NCI-H345 treated with DMSO at 0.1 percent for 48 hours (cell line): ENCODE measurements around the gene AURKA.
"Not testable (repeated sequence)": the region's sequence is repeated elsewhere in the genome, so short reads cannot be mapped to it uniquely, and the experiment has no call there.

Experiments used
- DNase-seq: peaks from one replicate; lab custom pipeline; 2025; ENCODE audit not compliant: unreplicated experiment; lab: John Stamatoyannopoulos, UW

The AURKA gene

DNA sequence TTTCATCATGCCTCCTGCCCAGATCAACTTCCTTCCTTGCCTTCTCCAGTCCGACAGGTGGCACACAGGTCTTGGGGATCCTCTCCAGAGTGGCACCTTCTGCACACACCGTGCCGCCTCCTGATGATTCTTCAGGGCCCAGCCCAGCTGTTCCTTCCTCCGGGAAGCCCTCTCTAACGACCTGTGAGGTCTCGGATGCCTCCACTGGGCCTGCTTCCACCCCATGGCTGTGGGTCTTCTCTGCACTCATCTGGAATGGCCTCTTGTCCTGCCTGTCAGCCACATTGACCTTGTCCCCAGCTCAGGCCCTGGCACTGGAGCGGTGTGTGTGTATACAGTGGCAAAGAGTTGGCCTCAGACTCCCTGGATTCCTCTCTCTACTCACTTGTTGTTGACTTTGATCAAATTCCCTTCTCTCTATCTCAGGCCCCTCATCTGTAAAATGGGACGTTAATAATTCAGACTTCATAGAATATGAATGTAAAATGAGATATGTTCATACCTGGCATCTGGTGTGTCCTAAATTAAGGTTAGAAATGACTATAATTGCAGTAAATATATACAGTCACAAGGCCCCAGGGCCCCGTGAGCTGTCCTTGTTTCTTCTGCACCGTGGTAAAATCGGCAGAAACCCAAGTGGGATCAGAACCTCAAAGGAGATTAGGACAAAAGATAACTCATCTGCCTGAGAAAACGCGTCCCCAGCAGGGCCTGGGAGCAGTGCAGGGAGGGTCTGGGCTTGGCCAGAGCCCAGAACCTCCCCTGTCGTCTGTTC is 31.7 kb downstream of the AURKA start:
- DNase-seq: no peak

DNA sequence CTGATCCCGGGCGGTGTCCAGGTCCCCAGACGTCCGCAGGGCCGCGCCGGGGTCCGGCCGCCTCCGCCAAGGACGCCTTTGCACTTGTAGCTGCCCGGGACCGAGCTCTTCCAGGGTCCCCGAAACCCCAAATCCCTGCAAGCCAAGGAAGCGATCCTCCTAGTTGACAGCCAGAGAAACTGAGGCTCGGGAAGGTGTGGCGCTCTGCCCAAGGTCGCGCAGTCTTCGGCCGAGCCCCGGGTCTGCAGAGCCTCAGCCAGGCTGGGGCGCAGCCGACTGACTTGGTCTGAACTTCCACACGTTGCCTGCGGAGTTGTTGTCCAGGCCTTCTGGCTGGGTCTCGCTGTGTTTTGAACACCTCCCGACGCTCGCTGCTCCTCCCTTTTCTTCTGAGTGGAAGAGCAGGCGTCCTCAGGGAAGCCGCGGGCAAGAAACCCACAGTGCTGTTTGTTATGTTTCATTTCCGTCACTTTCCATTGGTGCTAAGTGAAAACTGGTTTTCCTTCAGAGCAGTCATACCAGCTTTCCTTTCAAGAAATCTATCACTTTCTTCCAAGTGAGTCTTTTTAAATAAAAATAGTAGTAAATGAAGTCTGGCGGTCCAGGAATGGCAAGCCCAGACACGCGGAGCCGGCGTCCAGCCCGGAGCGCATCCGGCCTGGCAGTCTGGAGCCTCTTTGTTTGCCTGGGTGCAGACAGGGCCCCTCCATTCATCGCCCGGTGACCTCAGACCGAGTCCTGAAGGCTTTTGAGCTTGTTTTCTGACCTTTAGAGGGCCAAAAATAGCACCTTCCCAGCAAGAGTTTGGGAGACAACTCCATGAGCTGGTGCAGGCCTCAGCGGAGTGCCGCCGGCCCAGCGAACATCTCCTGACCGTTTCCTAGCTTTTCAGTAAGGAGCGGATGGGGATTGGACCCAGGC is 32.5 kb downstream of the AURKA start:
- peak; percentile 22 for DNase-seq

DNA sequence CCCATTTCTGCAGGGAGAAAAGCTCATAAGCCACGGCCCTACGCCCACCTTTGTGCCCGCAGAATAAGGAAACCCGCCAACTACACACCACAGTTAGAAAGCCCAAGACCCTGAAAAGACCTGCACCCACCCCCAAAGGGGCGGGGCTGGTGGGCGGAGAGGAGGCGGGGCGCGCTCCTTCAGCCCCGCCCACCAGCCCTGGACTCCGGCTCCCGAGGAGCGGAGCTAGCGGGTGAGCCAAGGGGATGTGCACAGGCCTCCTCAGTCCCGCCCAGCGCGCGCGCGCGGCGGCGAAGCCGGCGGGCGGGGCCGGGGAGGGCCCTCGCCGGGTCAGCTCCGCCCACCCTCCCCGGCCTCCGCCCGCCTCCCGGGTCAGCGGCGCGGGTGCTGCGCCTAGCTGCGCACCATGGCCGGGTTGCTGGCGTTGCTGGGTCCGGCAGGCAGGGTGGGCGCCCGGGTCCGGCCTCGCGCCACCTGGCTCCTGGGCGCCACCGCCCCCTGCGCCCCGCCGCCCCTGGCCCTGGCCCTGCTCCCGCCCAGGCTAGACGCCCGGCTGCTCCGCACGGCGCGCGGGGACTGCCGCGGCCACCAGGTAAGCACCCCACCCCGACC is 33.3 kb downstream of the AURKA start, which contains the start of gene FAM210B:
Gene FAM210B (plus strand): TSS at position 375 of the 612 bp plus-strand sequence. CDS start 32 bp downstream, at position 407.
- DNase-seq: peak; percentile 88

DNA sequence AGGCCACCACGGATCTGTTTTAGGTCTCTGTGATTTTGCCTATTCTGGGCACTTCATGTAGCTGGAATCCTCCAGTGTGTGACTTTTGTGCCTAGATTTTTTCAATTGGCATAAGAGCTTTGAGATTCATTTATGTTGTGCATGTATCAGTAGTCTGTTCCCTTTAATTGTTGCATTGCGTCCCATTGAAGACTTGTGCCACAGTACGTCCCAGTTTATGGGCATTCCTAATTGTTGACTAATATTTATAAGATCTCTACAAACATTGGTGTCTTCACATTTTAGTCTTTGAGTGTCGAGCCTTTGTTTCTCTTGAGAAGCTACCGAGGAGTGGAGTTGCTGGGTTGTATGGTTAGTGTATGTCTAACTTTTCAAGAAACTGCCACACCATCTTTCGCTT is 33.9 kb downstream of the AURKA start:
- no peak for DNase-seq

DNA sequence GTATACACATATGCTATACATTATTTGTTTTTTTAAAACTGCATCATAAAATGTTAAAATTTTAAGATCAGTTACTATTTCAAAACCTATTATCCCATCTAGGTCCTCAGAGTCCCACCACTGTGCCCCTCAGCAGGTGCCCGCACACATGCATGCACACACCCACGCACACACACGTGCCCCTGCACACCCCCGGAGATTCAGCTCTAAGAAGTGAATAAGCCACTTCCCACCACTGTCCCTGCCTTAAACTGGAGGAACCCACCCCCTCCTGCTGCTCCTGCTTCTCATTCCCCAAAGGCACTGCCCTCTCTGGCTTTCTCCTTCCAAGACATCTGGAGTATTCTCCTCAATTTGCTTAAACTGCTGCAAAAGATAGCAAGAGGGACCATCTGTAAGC is 38.7 kb downstream of the AURKA start:
- DNase-seq: no peak

DNA sequence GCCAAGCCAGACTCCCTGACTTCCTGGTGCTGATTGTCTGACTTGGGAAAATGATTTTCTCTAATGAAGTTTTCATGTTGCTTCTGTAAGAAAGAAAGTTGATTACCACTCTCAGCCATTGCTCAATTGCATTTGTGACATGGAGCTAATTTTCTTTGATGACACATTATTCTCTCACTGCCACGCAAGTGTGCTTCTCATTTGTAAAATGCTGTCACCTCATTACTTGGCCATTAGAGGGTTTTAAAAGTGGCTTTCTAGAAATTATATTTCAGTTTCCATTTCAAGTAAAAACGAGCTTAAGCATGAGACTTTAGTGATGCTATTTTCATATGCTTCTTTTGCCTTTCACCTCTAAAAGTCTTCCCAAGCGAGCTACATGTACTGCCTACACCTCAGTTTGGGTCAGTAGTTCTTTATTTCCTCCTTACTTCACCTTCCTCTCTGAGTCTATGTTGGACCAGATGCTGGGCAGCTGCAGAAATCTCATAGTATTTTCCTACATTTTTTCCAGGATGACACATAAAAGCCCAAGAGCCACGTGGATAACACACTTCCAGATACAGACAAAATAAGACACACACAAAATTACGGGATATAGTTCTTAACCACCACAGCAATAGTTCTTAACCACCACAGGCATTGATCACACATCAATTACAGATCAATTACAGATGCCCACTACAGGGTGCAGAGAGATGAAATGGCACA is 39.5 kb downstream of the AURKA start:
- DNase-seq: no peak

DNA sequence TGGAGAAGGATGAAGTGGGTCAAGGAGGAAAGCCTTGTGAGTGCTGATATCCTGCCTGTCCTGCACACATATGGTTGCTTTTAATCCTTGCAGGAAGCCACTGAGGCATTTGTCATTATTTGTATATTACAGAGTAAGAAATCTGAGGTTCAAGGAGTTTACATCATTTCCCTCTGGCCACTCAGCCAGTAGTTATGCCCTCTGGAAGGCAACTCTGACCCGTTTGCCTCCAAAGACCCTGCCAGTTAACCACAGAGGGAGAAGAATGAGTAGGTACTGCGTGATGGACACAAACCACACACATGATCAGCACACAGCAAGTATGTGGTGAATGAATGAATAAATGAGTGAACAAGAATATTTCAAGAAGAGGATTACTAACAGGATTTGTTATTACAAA is 41.2 kb downstream of the AURKA start:
- DNase-seq: no peak

DNA sequence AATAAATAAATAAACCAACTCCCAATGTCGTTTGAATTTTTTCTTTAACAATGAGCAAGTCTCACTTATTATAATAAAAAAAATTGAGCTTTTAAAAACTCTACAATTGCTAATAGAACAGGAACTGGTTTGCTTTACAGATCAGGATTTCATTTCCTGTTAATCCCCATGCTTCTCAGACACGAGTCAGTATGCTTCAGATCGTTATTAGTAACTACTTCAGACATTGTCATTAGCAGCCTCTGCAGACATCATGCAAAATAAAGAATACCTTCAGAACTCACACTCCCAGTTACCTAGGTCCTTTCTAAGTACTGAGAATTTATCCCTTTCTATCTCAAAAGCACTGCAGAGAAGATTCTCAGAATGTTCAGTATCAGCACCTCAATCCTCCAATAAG is 43.3 kb downstream of the AURKA start:
- no peak for DNase-seq

DNA sequence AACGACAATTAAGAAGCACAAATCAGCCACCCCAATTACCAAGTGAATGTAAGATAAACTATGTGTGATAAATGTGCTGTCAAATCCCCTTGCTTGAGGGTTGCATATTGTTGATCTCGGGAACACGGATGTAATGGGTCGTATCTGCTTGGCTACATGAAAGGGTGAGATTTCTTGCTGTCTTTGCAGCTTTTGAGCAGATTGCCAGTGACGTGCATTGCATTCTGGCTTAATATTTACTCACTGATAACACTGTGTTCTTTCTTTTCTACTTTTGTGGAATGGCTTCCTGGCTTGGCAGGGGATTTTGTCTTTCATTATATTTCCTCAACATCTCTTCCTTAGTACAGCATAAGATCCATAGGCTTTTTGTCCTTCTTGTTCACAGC is 43.7 kb downstream of the AURKA start:
- no peak for DNase-seq

DNA sequence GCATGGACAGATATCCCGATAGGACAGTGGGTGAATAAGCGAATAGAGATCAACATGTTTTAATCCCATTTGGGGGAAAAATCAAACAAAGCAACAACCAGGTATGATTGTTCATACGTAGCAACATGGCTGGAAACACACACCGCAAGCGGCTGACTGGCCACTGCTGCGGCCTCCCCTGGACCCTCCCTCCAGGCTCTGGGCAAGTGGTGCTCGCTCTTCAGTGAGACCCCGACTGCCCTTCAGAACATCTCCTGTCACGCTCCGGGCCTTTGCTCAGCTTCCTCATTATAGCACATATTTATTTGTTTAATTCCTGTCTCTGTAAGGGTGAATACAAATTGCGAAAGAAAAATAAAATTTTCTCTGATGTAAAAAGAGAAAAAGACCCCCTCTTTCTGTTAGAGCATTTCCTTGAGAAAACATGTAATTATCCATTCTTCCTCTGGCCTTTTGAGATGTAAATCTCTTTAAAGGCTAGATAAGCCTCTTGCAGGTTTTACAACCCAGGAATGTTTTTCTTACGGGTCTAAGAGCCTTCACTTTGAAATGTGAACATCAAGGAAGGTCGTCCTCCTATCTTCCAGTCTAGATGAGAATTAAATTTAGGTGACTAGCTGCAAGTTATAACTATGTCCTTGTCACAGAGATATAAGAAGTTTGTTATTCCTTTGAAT is 44.2 kb downstream of the AURKA start:
- DNase-seq: no peak

DNA sequence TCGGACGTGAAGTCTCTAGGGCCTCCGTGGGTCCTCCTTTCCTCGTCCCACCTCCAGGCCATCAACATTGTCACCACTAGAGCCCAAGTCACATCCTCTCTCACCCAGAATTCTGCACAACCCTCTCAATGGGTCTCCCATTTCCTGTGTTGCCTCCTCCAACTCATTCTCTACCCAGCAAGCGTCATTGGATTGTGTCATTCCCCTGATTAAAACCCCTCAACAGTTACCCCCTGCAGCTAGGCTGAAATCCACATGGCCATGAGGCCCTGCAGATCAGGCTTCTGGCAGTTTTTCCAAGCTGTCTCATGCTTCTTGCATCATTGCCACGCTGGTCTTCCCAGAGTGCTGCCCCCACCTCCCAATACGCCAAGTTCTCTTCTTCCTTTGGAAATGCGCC is 46.1 kb downstream of the AURKA start:
- DNase-seq: no peak

DNA sequence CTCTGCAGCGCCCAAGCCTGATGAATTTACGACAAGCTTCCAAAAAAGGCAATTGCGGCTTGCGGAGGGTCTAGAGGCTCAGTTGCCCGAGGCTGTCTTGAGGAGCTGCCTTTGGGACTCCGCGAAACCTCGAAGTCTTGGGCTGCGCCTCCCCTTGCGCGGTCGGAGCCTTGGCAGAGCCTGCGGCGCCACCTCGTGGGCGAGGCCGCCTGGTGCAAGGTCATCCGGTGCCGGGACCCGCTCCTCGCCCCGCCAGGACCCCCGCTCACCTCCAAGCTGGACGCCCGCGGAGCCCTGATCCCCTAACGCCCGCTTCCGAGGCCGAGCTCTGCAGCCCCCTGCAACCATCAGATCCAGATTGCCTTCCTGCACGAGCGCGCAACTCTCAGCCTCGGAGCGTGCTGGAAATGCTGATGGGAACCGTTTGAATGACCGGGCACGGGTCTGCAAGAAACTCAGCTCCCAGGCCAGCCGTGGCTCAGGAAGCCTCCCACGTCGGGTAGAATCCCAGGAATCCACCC is 48.1 kb downstream of the AURKA start:
- DNase-seq: no peak

DNA sequence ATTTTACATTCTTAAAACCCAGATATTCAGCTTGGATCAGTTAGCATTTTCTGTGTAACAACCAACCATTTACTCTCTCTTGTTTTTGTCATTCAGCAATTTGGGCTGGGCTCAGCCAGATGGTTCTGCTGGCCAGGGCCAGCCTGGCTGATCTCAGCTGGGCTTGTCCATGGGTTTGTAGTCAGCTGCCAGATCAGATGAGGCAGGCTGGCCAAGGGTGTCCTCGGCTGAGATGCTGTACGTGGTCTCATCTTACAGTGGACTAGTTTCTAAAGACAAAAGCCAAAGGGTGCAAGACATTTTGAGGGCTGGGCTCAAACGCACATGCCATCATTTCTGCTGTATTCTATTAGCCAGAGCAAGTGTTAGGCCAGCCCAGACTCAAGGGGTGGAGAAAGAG is 49.2 kb downstream of the AURKA start:
- DNase-seq: no peak

DNA sequence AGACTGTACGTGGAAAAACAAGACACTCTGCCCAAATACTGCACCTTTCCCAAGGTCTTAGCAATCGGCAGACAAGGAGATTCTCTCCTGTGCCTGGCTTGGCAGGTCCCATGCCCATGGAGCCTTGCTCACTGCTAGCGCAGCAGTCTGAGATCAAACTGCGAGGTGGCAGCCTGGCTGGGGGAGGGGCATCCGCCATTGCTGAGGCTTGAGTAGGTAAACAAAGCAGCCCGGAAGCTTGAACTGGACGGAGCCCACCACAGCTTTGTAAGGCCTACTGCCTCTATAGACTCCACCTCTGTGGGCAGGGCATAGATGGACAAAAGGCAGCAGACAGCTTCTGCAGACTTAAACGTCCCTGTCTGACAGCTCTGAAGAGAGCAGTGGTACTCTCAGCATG is 55.3 kb downstream of the AURKA start:
- not testable (repeated sequence) for DNase-seq

DNA sequence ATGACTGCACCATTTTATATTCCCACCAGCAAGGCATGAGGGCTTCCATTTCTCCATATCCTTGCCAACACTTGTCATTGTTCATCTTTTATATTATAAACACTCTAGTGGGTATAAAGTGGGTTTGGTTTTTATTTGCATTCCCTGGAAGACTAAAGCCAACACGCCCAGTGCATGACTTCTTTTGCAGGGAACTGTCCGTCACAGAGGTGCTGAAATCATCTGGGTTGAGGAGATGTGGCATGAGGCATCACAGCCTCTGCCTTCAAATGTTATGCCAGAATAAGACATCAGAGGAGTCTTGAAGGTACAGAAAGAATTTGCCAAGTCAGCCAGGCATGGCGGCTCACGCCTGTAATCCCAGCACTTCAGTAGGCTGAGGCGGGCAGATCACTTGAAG is 63.2 kb downstream of the AURKA start:
- DNase-seq: no peak

DNA sequence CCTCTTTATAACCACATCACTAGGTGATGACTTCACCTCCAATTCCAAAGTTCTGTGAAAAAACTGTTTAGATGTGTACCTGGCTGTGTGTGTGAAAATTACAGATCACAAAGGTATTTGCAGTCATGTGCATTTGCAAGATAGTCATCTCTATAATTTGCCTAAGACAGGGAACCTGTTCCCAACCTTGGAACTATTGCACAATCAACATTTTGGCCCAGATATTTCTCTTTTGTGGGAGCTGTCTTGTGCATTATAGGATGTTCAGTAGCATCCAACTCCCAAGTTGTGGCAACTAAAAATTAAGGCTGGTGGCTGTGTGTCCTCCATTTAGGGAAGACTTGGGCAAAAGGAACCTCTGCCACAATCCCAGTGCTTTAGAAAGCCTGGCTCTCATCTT is 67.2 kb downstream of the AURKA start:
- no peak for DNase-seq

DNA sequence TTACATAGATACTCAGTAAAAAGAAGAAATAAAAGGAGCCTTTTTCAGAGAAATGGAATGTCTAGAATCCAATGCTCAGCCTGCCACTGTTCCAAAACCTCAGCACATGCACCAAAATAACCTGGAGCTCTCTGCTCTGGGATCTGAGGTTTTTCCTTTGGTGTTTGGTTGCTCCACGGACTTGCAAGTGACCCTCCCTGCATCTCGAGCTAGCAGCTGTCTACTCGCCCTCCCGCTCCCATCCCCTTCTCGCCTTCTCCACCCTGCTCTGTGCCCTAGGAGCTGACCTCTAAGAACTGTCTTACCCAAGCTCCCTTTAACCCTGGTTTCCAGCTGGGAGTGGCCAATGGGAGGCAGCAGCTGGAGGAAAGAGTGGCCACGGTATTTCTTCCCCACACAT is 68.4 kb downstream of the AURKA start:
- DNase-seq: no peak

DNA sequence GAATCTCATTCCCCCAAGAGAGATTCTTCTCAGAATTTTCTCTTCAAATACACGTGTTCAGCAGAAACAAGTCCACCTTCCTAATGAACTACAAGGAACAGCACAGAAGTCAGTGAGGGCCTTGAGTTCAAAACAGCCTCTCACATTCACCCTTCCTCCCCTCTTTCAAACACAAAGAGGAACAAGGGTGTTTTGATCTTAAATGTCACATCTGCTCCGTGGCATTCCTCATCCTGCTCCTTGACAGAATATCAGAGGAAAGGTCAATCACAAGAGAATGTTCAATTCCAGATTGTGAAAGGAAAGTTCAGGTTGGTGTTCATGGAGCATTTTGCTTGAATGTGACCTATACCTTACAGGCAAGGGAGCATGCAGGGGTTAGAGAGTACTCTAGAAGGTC is 68.8 kb downstream of the AURKA start:
- DNase-seq: no peak

DNA sequence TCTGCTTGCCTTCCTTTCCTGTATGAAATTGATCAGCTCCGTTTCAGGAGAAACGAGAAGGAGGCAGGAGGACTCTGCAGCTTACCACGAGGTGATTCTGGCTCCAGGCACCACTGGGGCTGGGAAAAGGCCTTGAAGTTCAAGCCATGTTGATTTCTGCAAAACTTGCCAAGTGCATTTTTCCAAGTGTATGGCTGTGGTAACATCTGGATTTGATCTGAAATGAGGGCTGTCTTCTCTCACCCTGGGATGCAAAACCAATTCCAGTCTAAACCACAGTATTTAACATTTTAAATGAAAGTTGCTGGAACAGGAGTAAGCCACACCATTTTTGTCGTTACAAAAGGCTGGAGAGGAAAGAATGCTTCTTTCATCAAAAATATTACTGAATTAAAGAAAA is 69.3 kb downstream of the AURKA start:
- no peak for DNase-seq
